HepG2 (cell line): ENCODE measurements around the gene MAPRE3. TPM values are rescaled to one million over a fixed set of nuclear protein-coding genes. Genes with fewer than 3 reads are reported as not detected.

Experiments used
- CEBPB ChIP-seq: IDR thresholded peaks from 2 replicates; pipeline ENCODE4 v1.6.1; 2011; ENCODE audit warnings: low read depth, low read length, improper control_type of control experiment, borderline replicate concordance
- CENPT ChIP-seq: sonication (generic); formaldehyde crosslinking; IDR thresholded peaks from 2 replicates; pipeline ENCODE4 v1.8.0; 2022; ENCODE audit warnings: low read depth, mild to moderate bottlenecking, moderate library complexity, missing genetic modification reagents
- DR1 ChIP-seq: sonication (generic); formaldehyde crosslinking; IDR thresholded peaks from 2 replicates; pipeline ENCODE4 v1.8.0; 2021; ENCODE audit warnings: mild to moderate bottlenecking, missing genetic modification reagents, inconsistent platforms
- FOXM1 ChIP-seq: sonication (generic); formaldehyde crosslinking; IDR thresholded peaks from 2 replicates; pipeline ENCODE4 v1.5.0; 2020; ENCODE audit warnings: missing genetic modification reagents
- KAT8 ChIP-seq: IDR thresholded peaks from 2 replicates; pipeline ENCODE4 v1.6.1; 2016; ENCODE audit warnings: missing genetic modification reagents, missing compliant biosample characterization
- MEIS1 ChIP-seq: sonication (generic); formaldehyde crosslinking; IDR thresholded peaks from 2 replicates; pipeline ENCODE4 v1.9.0; 2021; ENCODE audit warnings: mild to moderate bottlenecking, missing genetic modification reagents, moderate library complexity, borderline replicate concordance
- ONECUT2 ChIP-seq: sonication (generic); formaldehyde crosslinking; IDR thresholded peaks from 2 replicates; pipeline ENCODE4 v1.4.0; 2020; ENCODE audit warnings: missing genetic modification reagents
- SOX6 ChIP-seq, 2 experiments: fragments of 450-650 bp in 1 of 2; sonication (generic) in 1 of 2; formaldehyde crosslinking in 1 of 2; IDR thresholded peaks; 2 replicates each; pipeline versions ENCODE4 v1.4.0 to v1.6.1; 2017 to 2020; ENCODE audit warnings: antibody characterized with exemption in 1 of 2, mild to moderate bottlenecking in 1 of 2, missing genetic modification reagents in 1 of 2
- SRSF4 ChIP-seq: fragments of 200-400 bp; formaldehyde crosslinking; IDR thresholded peaks from one replicate; pipeline ENCODE4 v1.6.1; 2018; ENCODE audit warnings: mild to moderate bottlenecking, low read depth, low read length, moderate library complexity; ENCODE audit not compliant: poor library complexity, severe bottlenecking
- SRY ChIP-seq: sonication (generic); formaldehyde crosslinking; IDR thresholded peaks from 2 replicates; pipeline ENCODE4 v1.8.0; 2022; ENCODE audit warnings: mild to moderate bottlenecking, missing genetic modification reagents
- ZFP90 ChIP-seq: sonication (generic); formaldehyde crosslinking; IDR thresholded peaks from 2 replicates; pipeline ENCODE4 v1.8.0; 2022; ENCODE audit warnings: missing genetic modification reagents, mild to moderate bottlenecking, inconsistent platforms, borderline replicate concordance
- ZNF564 ChIP-seq: sonication (generic); formaldehyde crosslinking; IDR thresholded peaks from 2 replicates; pipeline ENCODE4 v1.8.1; 2023; ENCODE audit warnings: mild to moderate bottlenecking, missing genetic modification reagents
- ZNF713 ChIP-seq: sonication (generic); formaldehyde crosslinking; IDR thresholded peaks from 2 replicates; pipeline ENCODE4 v1.4.0; 2020; ENCODE audit warnings: mild to moderate bottlenecking, missing genetic modification reagents
- ZNF720 ChIP-seq: sonication (generic); formaldehyde crosslinking; IDR thresholded peaks from 2 replicates; pipeline ENCODE4 v1.4.0; 2020; ENCODE audit warnings: missing genetic modification reagents
- ZSCAN29 ChIP-seq: sonication (generic); formaldehyde crosslinking; conservative IDR thresholded peaks from 2 replicates; pipeline ENCODE4 v1.4.0; 2020; ENCODE audit warnings: mild to moderate bottlenecking, missing genetic modification reagents
- polyA plus RNA-seq, 8 experiments: library from polyadenylated mRNA; depleted of rRNA in 3 of 8; stranded (reverse) in 7 of 8; unstranded in 1 of 8; fragments of >200 nt; fragmentation: Illumina TruSeq in 4 of 8; extraction: Trizol in 4 of 8; gene quantifications; 2 replicates each; pipeline versions ENCODE4 v1.2.1 to v1.2.3, GENCODE V29; 2011 to 2016; ENCODE audit warnings: low read depth in 4 of 8, missing spikeins in 1 of 8, mixed read lengths in 1 of 8; ENCODE audit not compliant: insufficient read depth in 1 of 8
- total RNA-seq, 5 experiments: library from RNA; depleted of rRNA; stranded (reverse); fragments of >200 nt; fragmentation: Illumina TruSeq; extraction: Trizol; gene quantifications; 2 replicates each; pipeline ENCODE4 v1.2.3, GENCODE V29; 2016; ENCODE audit warnings: low read depth in 1 of 5
- TF ChIP-seq, protein P1 (sequence below): sonication (generic); formaldehyde crosslinking; IDR thresholded peaks from 2 replicates; pipeline ENCODE4 v1.4.0; 2020; ENCODE audit warnings: missing genetic modification reagents, mild to moderate bottlenecking, borderline replicate concordance
- TF ChIP-seq, protein P2 (sequence below): sonication (generic); formaldehyde crosslinking; IDR thresholded peaks from 2 replicates; pipeline ENCODE4 v1.8.0; 2022; ENCODE audit warnings: mild to moderate bottlenecking, missing genetic modification reagents, moderate library complexity
- TF ChIP-seq, protein P3 (sequence below): sonication (generic); formaldehyde crosslinking; IDR thresholded peaks from 2 replicates; pipeline ENCODE4 v1.5.0; 2020; ENCODE audit warnings: mild to moderate bottlenecking, missing genetic modification reagents
- TF ChIP-seq, protein P4 (sequence below): sonication (generic); formaldehyde crosslinking; IDR thresholded peaks from 2 replicates; pipeline ENCODE4 v1.5.0; 2020; ENCODE audit warnings: missing genetic modification reagents
- TF ChIP-seq, protein P5 (sequence below): sonication (generic); formaldehyde crosslinking; IDR thresholded peaks from 2 replicates; pipeline ENCODE4 v1.4.0; 2020; ENCODE audit warnings: missing genetic modification reagents

The MAPRE3 gene
- total and polyA plus RNA-seq, 2 of the 13 experiments (the other 11 are each of a cell fraction or from before 2014, with no cell fraction given), result 0.31 to 0.91 TPM

DNA sequence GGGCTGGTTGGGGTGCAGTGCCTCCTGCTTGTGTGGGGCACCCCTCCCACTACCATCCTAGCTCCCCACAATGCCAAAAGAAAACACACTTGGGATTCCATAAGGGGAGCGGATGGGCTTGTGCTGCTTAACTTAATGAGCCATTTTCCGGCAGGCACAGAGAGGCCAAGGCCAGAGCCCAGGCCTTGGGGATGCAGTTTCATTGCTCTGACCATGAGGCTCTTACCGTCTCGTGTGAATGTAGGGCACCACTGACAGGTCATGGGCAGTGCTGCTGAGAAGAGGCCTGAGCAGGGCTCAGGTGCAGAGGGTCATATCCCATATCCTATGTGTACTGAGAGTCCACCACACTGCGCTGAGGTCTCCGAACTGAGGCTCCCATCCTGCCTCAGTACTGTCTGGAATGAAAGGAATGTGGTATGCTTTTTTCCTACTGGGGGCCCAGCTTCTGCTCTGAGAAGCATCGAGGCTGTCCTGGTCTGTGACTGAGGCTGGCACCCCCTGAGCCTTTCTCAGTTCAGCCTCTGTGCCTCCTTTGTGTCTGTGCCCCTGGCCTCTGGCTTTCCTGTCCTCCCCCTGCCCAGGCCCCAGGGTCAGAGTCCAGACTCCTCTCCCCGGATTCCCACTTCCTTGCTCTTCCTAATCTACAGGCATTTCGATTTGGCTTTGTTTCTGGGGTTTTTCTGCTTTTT, 45.2 kb upstream of the MAPRE3 start (continued):
- TF ChIP-seq, protein P1, sequence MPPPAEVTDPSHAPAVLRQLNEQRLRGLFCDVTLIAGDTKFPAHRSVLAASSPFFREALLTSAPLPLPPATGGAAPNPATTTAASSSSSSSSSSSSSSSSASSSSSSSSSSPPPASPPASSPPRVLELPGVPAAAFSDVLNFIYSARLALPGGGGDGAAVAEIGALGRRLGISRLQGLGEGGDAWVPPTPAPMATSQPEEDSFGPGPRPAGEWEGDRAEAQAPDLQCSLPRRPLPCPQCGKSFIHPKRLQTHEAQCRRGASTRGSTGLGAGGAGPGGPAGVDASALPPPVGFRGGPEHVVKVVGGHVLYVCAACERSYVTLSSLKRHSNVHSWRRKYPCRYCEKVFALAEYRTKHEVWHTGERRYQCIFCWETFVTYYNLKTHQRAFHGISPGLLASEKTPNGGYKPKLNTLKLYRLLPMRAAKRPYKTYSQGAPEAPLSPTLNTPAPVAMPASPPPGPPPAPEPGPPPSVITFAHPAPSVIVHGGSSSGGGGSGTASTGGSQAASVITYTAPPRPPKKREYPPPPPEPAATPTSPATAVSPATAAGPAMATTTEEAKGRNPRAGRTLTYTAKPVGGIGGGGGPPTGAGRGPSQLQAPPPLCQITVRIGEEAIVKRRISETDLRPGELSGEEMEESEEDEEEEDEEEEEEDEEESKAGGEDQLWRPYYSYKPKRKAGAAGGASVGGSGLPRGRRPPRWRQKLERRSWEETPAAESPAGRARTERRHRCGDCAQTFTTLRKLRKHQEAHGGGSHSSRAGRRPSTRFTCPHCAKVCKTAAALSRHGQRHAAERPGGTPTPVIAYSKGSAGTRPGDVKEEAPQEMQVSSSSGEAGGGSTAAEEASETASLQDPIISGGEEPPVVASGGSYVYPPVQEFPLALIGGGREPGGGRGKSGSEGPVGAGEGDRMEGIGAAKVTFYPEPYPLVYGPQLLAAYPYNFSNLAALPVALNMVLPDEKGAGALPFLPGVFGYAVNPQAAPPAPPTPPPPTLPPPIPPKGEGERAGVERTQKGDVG (CRISPR knock-in tag), result 0 out of 2 replicates have a peak, but pooled peaks have one; percentile 35
- TF ChIP-seq DR1 (CRISPR knock-in tag) (no peak), ZSCAN29 (CRISPR knock-in tag) (peak; percentile 90; the same call in 1 of the 2 replicates), ONECUT2 (no peak), MEIS1 (CRISPR knock-in tag) (no peak), CENPT (CRISPR knock-in tag) (no peak), ZNF564 (CRISPR knock-in tag) (no peak; the same call in 1 of the 2 replicates), ZNF720 (CRISPR knock-in tag) (no peak), SRY (CRISPR knock-in tag) (0 out of 2 replicates have a peak, but pooled peaks have one; percentile 8), FOXM1 (no peak), ZNF713 (no peak), SOX6 (IDR thresholded peaks at IDR 0.05) (no peak), SOX6 (CRISPR knock-in tag; IDR thresholded peaks at IDR 0.05) (peak; percentile 90), ZFP90 (CRISPR knock-in tag) (no peak), SRSF4 (no peak), CEBPB (no peak), KAT8 (CRISPR knock-in tag) (peak; percentile 87; the same call in 1 of the 2 replicates)
- TF ChIP-seq, protein P2, sequence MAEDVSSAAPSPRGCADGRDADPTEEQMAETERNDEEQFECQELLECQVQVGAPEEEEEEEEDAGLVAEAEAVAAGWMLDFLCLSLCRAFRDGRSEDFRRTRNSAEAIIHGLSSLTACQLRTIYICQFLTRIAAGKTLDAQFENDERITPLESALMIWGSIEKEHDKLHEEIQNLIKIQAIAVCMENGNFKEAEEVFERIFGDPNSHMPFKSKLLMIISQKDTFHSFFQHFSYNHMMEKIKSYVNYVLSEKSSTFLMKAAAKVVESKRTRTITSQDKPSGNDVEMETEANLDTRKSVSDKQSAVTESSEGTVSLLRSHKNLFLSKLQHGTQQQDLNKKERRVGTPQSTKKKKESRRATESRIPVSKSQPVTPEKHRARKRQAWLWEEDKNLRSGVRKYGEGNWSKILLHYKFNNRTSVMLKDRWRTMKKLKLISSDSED, result no peak
- TF ChIP-seq, protein P3, sequence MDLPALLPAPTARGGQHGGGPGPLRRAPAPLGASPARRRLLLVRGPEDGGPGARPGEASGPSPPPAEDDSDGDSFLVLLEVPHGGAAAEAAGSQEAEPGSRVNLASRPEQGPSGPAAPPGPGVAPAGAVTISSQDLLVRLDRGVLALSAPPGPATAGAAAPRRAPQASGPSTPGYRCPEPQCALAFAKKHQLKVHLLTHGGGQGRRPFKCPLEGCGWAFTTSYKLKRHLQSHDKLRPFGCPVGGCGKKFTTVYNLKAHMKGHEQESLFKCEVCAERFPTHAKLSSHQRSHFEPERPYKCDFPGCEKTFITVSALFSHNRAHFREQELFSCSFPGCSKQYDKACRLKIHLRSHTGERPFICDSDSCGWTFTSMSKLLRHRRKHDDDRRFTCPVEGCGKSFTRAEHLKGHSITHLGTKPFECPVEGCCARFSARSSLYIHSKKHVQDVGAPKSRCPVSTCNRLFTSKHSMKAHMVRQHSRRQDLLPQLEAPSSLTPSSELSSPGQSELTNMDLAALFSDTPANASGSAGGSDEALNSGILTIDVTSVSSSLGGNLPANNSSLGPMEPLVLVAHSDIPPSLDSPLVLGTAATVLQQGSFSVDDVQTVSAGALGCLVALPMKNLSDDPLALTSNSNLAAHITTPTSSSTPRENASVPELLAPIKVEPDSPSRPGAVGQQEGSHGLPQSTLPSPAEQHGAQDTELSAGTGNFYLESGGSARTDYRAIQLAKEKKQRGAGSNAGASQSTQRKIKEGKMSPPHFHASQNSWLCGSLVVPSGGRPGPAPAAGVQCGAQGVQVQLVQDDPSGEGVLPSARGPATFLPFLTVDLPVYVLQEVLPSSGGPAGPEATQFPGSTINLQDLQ (CRISPR knock-in tag), result no peak
- TF ChIP-seq, protein P4, sequence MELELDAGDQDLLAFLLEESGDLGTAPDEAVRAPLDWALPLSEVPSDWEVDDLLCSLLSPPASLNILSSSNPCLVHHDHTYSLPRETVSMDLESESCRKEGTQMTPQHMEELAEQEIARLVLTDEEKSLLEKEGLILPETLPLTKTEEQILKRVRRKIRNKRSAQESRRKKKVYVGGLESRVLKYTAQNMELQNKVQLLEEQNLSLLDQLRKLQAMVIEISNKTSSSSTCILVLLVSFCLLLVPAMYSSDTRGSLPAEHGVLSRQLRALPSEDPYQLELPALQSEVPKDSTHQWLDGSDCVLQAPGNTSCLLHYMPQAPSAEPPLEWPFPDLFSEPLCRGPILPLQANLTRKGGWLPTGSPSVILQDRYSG (CRISPR knock-in tag), result no peak
- TF ChIP-seq, protein P5, sequence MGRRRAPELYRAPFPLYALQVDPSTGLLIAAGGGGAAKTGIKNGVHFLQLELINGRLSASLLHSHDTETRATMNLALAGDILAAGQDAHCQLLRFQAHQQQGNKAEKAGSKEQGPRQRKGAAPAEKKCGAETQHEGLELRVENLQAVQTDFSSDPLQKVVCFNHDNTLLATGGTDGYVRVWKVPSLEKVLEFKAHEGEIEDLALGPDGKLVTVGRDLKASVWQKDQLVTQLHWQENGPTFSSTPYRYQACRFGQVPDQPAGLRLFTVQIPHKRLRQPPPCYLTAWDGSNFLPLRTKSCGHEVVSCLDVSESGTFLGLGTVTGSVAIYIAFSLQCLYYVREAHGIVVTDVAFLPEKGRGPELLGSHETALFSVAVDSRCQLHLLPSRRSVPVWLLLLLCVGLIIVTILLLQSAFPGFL (CRISPR knock-in tag), result no peak
